Glutamatergic neuron (in vitro differentiated cells): ENCODE results near the gene RPS21. TPM values are rescaled to one million over a fixed set of nuclear protein-coding genes. Genes with fewer than 3 reads are reported as not detected.
A peak's percentile ranks its signal among the peaks of the same experiment; 100 is the strongest.

Source experiments
- DNase-seq: peaks from one replicate; pipeline ENCODE4 v3.0.0; 2022
- H3K27ac Mint-ChIP-seq: one replicate; pipeline ENCODE4 v1.8.0; 2020; ENCODE audit warnings: mild to moderate bottlenecking, mixed read lengths, inconsistent platforms; ENCODE audit not compliant: unreplicated experiment
- H3K27me3 Mint-ChIP-seq: one replicate; pipeline ENCODE4 v1.8.0; 2020; ENCODE audit warnings: mild to moderate bottlenecking, moderate library complexity, mixed read lengths, inconsistent platforms; ENCODE audit not compliant: unreplicated experiment
- H3K36me3 Mint-ChIP-seq: one replicate; pipeline ENCODE4 v1.8.0; 2020; ENCODE audit warnings: mild to moderate bottlenecking, mixed read lengths, inconsistent platforms; ENCODE audit not compliant: unreplicated experiment
- H3K4me1 Mint-ChIP-seq: one replicate; pipeline ENCODE4 v1.8.0; 2020; ENCODE audit warnings: mild to moderate bottlenecking, low read depth, mixed read lengths, inconsistent platforms; ENCODE audit not compliant: unreplicated experiment
- H3K4me3 Mint-ChIP-seq: one replicate; pipeline ENCODE4 v1.8.0; 2020; ENCODE audit warnings: mild to moderate bottlenecking, mixed read lengths, inconsistent platforms; ENCODE audit not compliant: unreplicated experiment
- H3K9me3 Mint-ChIP-seq: one replicate; pipeline ENCODE4 v1.8.0; 2020; ENCODE audit warnings: mild to moderate bottlenecking, moderate library complexity, mixed read lengths, inconsistent platforms; ENCODE audit not compliant: unreplicated experiment
- CTCF ChIP-seq: fragments of 200-600 bp; sonication (generic); IDR thresholded peaks from one replicate; pipeline ENCODE4 v1.5.0; 2021; ENCODE audit not compliant: partially characterized antibody, unreplicated experiment
- total RNA-seq: library from RNA; stranded (reverse); fragmentation: NEBNext Ultra II Directional; extraction: Animal tissue kit (Norgen Biotek cat#: 25700); gene quantifications from one replicate; pipeline ENCODE4 v1.2.1, GENCODE V29; 2021; ENCODE audit not compliant: unreplicated experiment

Gene RPS21
- total RNA-seq, 1 donor from 2014 or later: 829 TPM

- no peak for TF ChIP-seq CTCF
- Mint-ChIP-seq H3K36me3 (no peaks in the 10 kb centered on the region), H3K27ac (peak overlapping the region; percentile 59), H3K27me3 (peaks cover 10% of the 10 kb centered on the region), H3K9me3 (peaks cover 8% of the 10 kb centered on the region), H3K4me1 (peaks cover 8% of the 10 kb centered on the region), H3K4me3 (no peak overlapping the region)
- DNase-seq: peak; percentile 27
These were observed 30.2 kb upstream of the RPS21 start for GRCh38 chr20:62356589-62357186.

- no peaks in the 10 kb centered on the region for H3K36me3 Mint-ChIP-seq
- H3K4me3 Mint-ChIP-seq: peak overlapping the region; percentile 46
- peak; percentile 31 for DNase-seq
- no peak for TF ChIP-seq CTCF
- H3K9me3 Mint-ChIP-seq: peaks cover 8% of the 10 kb centered on the region
- H3K27ac Mint-ChIP-seq: no peak overlapping the region
- H3K27me3 Mint-ChIP-seq: peaks cover 10% of the 10 kb centered on the region
- H3K4me1 Mint-ChIP-seq: peaks cover 8% of the 10 kb centered on the region
These were observed 29.7 kb upstream of the RPS21 start for GRCh38 chr20:62357187-62357667.

- peak; percentile 61 for DNase-seq
These were observed 29.2 kb upstream of the RPS21 start for GRCh38 chr20:62357681-62358080.

GRCh38 chr20:62358171-62359042 is 28.5 kb upstream of the RPS21 start:
- Mint-ChIP-seq H3K36me3 (no peaks in the 10 kb centered on the region), H3K9me3 (peaks cover 10% of the 10 kb centered on the region), H3K27ac (no peak overlapping the region), H3K4me3 (peak overlapping the region; percentile 46), H3K27me3 (peaks cover 8% of the 10 kb centered on the region), H3K4me1 (peaks cover 11% of the 10 kb centered on the region)
- TF ChIP-seq CTCF: no peak
- peak; percentile 28 for DNase-seq

More at GRCh38 chr20:62357681-62358080, 29.2 kb upstream of the RPS21 start:
- no peak overlapping the region for H3K27ac Mint-ChIP-seq
- no peak for TF ChIP-seq CTCF
- H3K4me1 Mint-ChIP-seq: peaks cover 10% of the 10 kb centered on the region
- peaks cover 8% of the 10 kb centered on the region for H3K27me3 Mint-ChIP-seq
- peak overlapping the region; percentile 46 for H3K4me3 Mint-ChIP-seq
- peaks cover 10% of the 10 kb centered on the region for H3K9me3 Mint-ChIP-seq
- H3K36me3 Mint-ChIP-seq: no peaks in the 10 kb centered on the region

- peaks cover 8% of the 10 kb centered on the region for H3K27me3 Mint-ChIP-seq
- DNase-seq: peak; percentile 28
- H3K4me3 Mint-ChIP-seq: no peak overlapping the region
- H3K36me3 Mint-ChIP-seq: no peaks in the 10 kb centered on the region
- H3K9me3 Mint-ChIP-seq: peaks cover 10% of the 10 kb centered on the region
- no peak overlapping the region for H3K27ac Mint-ChIP-seq
- TF ChIP-seq CTCF: no peak
- H3K4me1 Mint-ChIP-seq: peaks cover 11% of the 10 kb centered on the region
These were observed 27.8 kb upstream of the RPS21 start for GRCh38 chr20:62359043-62359490.
